HG03558 (cell line): ENCODE results near the gene KRTAP10-7.
"Not testable (repeated sequence)": the region's sequence is repeated elsewhere in the genome, so short reads cannot be mapped to it uniquely, and the experiment has no call there.

Source experiments
- ATAC-seq: cut with Tn5 transposase; IDR thresholded peaks from one replicate; pipeline ENCODE4 v1.9.1; 2021; ENCODE audit warnings: moderate number of reproducible peaks; ENCODE audit not compliant: unreplicated experiment; ENCODE audit errors: extremely low read depth

Gene KRTAP10-7, protein sequence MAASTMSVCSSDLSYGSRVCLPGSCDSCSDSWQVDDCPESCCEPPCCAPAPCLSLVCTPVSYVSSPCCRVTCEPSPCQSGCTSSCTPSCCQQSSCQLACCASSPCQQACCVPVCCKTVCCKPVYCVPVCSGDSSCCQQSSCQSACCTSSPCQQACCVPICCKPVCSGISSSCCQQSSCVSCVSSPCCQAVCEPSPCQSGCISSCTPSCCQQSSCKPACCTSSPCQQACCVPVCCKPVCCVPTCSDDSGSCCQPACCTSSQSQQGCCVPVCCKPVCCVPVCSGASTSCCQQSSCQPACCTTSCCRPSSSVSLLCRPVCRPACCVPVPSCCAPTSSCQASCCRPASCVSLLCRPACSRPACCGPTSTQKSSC

DNA sequence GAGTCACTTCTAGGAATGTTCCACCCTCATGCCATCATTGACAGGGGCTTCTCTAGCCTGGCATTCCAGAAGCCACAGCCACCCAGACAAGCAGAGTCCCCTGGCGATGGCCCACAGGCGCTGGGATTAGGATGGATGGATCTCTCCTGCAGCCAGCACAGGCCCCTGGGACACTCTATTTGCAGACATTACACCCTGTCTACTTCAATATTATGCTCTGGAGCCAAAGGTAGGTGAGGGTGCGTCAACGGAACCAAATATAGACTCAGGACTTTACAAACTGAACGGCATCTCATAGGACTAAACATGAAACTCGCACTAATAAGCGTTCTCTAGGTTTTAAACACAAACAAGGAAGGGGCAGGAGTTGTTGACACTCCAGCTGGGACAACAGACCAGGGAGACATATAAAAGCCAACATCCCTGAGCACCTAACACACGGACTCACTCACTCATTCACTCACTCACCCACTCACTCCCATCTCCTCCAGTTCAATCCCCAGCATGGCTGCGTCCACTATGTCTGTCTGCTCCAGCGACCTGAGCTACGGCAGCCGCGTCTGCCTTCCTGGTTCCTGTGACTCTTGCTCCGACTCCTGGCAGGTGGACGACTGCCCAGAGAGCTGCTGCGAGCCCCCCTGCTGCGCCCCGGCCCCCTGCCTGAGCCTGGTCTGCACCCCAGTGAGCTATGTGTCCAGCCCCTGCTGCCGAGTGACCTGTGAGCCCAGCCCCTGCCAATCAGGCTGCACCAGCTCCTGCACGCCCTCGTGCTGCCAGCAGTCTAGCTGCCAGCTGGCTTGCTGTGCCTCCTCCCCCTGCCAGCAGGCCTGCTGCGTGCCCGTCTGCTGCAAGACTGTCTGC is at the start of gene KRTAP10-7:
Gene KRTAP10-7 (plus strand): TSS at position 480 of the 861 bp plus-strand sequence. CDS start 25 bp downstream, at position 505.
- not testable (repeated sequence) for ATAC-seq

DNA sequence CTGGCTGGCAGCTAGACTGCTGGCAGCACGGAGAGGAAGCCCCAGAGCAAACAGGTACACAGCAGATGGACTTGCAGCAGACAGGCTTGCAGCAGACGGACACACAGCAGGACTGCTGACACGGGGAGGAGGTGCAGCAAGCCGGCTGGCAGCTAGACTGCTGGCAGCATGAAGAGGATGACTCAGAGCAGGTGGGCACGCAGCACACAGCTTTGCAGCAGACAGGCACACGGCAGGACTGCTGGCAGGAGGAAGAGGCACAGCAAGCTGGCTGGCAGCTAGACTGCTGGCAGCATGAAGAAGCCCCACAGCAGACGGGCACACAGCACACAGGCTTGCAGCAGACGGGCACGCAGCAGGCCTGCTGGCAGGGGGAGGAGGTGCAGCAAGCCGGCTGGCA is 49.6 kb upstream of the KRTAP10-7 start:
- ATAC-seq: no peak

DNA sequence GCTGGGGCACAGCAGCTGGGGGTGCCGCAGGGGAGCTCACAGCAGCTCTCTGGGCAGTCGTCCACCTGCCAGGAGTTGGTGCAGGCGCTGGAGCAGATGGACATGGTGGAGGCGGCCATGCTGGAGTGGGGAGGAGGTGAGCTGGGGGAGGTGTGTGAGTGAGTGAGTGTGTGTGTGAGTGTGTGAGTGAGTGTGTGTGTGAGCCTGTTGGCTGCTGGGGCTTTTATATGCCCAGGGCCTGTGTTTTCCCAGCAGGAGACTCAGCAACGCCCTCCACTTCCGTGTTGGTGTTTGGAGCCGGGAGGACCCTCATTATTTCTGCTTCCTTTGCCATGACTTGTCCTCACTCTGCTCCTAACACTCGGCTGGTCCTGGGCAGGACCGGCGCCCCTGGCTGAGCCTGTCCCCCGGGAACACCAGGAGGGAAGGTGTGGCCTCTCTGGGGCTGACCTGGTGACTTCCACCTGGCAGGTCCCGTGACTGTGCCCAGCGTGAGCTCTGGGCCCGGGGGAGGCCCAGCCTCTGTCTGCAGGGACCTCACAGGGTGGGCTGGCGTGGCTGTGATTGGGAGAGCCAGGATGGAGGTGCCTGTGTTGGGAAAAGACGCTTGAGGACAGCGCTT is 48.9 kb upstream of the KRTAP10-7 start, which contains the start of gene KRTAP10-2:
Gene KRTAP10-2 (minus strand): TSS at position 166 of the 622 bp plus-strand sequence. CDS start 47 bp downstream, at position 119.
- no peak for ATAC-seq

DNA sequence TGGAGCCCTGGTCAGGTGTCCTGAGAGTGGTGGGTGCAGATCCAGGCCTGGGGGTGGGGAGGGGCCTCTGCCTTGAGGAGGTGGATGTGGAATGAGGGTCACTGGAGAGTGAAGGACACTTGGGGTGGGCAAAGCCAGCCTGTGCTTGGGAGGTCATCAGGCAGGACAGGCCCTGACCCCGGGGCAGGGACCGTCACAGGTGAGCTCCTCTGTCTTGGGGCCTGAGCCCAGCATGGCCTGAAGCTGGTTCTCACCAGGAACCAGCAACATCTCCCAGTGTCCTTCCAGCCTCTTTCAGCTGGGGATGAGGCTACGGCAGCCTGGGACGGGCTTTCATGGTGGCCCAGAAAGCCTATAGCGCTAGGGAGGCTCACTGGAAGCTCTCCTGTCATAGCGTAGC is 48.3 kb upstream of the KRTAP10-7 start:
- no peak for ATAC-seq

DNA sequence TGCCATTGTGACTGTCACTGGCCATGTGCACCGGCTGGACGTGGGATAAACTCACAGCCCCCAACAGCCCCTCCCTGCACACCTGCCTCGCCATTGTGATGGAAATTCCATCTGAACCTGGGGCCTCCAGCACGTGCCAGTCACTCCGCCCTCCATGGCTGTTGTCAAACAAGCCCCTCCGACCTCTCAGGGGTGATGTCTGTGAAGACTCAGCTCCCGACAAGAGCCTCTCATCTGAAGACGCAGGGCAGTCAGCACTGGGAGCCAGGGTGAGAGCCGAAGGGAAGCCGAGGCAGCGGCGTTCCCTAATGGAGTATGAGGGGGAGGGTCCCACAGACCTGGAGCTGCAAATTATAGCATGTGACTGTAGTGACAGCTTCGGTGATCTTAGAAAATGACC is 47.7 kb upstream of the KRTAP10-7 start:
- ATAC-seq: no peak

DNA sequence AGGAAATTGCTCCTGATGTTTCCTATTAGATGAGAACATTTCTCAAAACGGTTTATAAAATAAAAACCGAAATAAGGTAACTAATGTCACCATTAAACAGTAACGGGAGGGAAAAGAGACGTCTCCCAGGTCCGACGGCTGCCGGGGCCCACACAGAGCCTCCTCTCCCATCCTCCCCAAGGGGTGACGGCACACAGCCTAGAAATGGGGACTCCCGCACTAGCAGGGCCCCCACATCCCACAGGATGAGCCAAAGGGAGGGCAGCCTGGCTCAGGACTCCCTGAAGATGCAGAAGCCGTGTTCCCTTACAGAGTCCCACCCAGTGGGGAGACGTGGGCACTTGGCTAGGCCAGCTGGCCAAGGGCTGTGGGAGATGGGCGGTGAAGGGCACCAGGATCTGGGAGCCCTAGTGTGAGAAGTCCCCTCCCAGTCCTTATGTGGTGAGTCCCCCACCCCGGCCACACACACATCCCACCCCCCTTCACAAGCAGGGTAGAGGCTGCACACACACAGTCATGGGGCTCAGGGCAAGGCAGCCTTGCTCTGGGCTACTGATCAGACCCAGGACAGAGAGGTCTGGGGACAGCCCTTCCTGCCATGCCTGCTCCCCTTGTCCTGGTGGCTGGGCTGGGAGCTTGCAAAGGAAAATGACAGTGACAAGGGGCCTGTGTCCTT is 45.1 kb upstream of the KRTAP10-7 start:
- ATAC-seq: no peak

DNA sequence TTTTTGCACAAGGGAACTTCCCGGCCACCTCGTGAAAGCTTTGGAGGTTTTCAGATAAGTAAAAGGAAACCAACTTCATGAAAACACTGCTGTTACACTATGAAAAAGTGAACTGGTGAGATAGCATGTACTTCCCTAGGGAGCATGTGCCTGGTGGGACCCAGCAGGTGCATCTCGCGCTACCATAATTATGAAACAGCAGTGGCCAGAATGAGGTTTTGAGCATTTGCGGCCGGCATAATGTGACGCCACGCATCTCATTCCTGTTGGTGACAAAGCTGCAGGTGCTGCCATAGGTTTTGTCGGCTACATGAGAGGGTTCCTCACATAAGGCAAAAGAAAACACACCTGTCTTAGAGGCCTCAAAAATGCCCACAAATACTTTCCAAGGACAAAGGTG is 43.5 kb upstream of the KRTAP10-7 start:
- no peak for ATAC-seq

DNA sequence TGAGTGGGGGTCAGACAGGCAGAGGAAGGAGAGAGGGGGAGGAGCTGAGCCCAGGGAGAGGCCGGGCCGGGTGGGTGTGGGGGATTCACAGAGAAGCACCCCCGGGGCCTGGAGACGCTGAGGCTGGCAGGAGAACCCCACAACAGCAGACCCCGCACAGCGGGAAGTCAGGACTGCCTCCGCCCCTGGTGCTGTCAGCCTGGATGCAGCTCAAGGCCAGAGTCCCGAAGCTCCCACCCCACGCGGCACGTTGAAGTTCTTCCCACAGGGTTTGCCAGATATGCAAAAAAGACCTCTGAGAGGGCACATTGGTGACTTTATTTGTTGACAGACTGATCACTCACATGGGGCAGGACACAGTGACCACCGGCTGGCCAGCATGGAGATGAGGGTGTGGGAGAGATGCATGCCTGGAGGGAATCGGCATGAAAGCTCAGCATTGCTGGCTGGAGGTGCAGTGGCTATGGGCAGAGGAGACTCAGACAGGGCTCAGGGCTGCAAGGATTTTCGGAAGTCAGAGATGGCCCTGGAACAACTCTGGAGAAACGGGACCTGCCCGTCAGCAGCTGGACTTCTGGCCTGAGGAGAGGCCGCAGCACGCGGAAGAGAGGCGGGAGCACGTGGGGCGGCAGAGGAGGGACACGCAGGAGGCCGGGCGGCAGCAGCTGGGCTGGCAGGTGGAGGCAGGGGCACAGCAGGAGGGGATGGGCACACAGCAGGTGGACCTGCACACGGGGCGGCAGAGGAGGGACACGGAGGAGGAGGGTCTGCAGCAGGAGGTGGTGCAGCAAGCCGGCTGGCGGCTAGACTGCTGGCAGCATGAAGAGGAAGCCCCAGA is 42.7 kb upstream of the KRTAP10-7 start:
- no peak for ATAC-seq

DNA sequence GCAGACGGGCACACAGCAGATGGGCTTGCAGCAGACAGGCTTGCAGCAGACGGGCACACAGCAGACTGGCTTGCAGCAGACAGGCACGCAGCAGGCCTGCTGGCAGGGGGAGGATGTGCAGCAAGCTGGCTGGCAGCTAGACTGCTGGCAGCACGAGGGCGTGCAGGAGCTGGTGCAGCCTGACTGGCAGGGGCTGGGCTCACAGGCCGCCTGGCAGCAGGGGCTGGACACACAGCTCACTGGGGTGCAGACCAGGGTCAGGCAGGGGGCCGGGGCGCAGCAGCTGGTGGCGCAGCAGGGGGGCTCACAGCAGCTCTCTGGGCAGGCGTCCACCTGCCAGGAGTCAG is 42.1 kb upstream of the KRTAP10-7 start:
- ATAC-seq: not testable (repeated sequence)

DNA sequence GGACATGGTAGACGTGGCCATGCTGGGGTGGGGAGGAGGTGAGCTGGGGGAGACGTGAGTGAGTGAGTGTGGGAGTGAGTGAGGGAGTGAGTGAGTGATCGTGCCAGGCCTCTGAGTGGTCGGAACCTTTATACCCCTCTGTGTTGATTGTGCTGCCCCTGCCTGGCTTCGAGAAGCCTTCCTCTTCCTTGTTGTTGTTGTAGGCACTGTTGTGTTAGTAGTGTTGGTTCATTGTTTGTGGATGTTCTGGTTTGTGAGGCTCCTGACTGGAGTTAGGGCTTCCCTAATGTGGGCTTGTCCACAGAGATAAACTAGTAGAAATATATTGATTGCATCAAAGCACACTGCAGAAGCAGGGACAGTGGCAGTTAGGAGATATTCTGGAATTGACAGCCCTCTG is 41.7 kb upstream of the KRTAP10-7 start, which contains the start of gene KRTAP10-3:
Gene KRTAP10-3 (minus strand): TSS at position 101 of the 400 bp plus-strand sequence. CDS start 80 bp downstream, at position 21.
- ATAC-seq: no peak

DNA sequence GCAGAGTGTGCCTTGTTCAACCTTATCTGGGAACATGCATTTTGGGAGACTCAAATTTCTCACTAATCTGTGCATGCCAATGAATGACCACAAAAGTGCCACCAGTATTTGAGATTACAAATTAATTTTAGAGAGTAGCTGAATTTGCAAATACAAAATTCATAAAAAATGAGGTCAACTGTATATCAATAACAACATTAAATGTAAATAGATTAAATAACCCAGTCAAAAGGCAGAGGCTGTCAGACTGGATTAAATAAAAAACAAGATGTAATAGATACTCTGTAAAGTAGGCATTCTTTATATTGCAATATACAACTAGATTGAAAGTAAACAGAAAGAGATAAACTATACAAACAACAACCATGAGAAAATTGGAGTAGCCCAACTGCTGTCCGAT is 36.3 kb upstream of the KRTAP10-7 start:
- ATAC-seq: no peak

DNA sequence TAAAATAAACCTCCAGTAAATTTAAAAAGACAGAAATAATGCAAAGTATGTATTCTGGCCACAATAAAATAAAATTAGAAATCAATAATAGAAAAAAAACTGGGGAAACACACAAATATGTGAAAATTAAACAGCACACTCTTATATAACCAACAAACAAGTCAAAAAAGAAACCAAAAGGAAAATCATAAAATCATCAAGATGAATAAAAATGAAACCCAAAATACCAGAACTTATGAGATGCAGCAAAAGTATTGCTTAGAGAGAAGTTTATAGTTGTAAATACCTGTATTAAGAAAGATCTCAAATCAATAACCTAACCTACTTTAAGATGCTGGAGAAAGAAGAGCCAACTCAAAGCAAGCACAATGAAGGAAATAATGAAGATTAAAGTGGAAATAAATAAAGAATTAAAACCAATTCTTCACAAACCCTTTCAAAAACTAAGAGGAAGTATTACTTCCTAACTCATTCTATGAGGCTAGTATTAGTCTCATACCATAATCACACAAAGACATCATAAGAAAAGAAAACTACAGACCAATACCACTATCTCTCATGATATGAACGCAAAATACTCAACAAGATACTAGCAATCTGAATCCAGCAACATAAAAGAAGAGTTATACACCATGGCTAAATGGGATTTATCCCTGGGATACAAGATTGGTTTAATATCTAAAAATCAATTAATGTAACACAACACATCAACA is 35.4 kb upstream of the KRTAP10-7 start:
- ATAC-seq: no peak

DNA sequence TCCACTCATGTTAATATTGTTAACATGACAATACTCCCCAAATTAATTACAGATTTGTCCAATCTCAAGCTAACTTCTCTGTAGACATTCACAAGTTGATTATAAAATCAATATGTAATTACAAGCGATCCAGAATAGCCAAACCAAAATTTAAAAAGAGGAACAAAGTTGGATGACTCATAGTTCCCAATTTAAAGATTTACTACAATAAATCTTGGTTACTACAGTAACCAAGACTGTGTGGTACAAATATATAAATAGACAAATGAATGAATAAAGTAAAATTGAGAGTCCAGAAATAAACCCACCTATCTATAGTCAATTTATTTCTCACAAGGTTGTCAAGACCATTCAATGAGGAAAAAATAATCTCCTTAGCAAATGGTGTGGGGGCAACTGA is 34.0 kb upstream of the KRTAP10-7 start:
- ATAC-seq: no peak

DNA sequence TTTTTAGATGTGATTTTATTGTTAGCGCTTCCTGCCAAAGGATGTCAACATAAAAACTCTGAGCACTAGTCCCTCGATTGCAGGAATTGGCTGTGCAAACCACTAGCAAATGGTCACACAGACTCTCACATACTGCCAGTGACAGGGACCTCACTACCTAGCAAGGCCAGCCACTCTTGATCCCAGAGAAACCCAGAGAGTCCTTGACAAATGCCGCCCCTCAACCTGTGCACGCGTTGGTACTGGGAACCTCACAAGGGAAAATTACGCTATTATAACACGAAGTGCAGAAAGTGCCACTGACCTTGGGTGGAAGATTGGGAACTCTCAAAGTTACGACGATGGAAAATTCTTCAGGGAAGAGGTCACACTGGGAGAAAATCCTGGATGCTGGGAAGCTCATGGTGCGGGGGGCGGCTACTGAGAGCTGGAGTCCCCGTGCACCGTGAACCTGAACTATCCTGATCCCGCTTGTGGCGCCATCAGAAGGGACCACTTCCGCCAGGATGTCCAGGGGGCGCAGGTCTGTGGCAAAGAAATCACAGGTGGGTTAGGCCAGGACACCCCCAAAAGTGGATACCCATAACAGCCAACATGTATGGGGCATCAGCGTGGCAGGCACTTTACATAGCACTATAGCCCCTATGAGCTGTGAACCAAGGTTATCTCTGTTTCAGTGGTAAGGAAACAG is 32.8 kb upstream of the KRTAP10-7 start:
- no peak for ATAC-seq

DNA sequence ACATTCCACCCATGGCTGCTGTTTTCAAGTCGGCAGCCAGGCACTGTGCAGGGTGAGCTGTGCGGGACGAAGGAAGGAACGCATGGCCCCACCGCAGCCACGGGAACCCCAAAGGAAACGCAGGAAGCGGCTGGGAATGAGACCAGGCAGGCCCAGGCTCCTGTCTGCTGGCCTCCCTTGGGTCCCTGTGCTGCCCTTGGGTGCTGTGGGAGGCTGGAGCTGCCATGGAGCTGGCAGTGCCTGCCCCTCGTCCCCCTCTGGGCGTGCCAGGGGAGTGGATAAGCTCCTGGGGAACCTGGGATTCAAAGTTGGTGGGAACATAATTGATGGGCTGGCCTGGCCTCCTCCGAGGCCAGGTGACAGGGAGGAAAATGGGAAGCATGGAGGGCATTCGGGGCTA is 32.1 kb upstream of the KRTAP10-7 start:
- ATAC-seq: no peak

DNA sequence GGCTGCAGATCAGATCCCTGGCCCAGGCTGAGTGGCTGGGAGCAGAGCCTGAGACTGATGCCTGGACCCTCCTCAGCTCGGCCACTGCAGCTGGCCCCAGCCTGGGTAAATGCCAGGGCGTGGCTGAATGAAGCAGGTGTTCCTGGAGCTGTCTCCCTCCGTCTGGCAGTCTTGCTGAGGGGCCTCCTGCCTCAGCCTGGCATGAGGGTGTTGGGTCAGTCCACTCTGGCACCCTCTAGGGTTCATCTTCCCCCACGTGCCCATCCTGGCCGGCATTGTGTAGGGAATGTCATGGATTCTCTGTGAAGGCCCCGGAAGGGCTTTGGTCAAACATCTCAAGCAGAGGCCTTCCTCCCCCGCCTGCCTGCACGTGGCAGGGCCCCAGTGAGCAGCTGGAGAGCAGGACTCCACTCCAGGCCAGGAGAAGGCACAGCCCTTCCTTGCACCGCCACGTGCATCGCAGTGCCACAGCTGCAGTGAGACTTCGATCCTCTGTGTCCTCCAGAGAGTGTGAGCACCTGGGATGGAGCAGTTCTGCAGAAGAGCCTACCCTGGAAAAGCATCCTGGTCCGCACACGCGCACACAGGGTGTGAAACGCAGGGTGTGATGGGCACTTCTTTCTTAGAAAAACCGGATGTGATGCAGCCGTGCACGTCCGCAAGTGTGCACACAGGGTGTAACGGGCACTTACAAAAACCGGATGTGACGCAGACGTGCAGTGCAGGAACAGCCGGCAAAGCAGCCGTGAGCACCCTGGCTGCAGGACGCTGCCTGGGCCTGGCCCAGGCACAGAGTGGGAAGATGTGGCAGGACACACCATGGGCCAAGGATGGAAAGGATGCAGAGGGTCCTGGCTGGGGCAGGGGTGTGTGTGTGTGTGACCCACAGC is 31.5 kb upstream of the KRTAP10-7 start:
- no peak for ATAC-seq

DNA sequence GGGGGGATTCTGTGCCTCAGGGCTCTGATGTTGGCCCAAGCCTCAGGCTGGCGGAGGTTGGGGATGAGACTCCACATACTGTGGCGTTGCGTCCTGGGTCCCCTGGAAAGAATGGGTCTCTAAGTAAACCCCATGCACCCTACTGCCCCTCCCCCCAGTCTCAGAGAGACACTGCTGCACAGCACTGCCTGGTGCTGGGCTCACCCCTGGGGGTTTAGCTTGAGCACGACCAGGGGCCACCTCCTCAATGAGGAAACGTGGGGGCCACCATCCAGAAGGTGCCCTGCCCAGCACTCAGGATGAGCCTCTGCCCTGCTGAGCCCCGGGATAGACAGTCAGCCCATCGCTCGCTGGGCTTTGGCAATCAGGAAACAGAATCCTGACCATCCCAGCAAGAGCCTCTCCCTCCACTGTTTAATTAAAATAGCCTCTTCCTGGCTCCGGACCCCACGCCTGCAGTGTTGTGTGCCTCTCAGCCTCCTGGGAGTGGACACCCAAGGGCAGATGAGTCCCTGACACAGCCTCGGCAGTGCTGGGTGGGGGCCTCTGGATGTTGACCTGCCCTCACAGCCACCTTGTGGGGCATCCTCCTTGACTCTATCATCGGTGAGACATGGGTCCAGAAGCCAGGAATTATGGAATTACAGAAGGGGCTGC is 30.4 kb upstream of the KRTAP10-7 start:
- ATAC-seq: no peak
